GM21723 (cell line): Measurements from ENCODE around the gene CACNA1C.
"Not testable (repeated sequence)": the region's sequence is repeated elsewhere in the genome, so short reads cannot be mapped to it uniquely, and the experiment has no call there.

Experiments
- ATAC-seq: cut with Tn5 transposase; IDR thresholded peaks from one replicate; pipeline ENCODE4 v1.9.1; 2021; ENCODE audit warnings: mild to moderate bottlenecking, moderate library complexity; ENCODE audit not compliant: unreplicated experiment

Gene CACNA1C

GRCh38 chr12:2691006-2691344 lies 638.2 kb downstream of the CACNA1C start:
- ATAC-seq = peak; percentile 5

DNA sequence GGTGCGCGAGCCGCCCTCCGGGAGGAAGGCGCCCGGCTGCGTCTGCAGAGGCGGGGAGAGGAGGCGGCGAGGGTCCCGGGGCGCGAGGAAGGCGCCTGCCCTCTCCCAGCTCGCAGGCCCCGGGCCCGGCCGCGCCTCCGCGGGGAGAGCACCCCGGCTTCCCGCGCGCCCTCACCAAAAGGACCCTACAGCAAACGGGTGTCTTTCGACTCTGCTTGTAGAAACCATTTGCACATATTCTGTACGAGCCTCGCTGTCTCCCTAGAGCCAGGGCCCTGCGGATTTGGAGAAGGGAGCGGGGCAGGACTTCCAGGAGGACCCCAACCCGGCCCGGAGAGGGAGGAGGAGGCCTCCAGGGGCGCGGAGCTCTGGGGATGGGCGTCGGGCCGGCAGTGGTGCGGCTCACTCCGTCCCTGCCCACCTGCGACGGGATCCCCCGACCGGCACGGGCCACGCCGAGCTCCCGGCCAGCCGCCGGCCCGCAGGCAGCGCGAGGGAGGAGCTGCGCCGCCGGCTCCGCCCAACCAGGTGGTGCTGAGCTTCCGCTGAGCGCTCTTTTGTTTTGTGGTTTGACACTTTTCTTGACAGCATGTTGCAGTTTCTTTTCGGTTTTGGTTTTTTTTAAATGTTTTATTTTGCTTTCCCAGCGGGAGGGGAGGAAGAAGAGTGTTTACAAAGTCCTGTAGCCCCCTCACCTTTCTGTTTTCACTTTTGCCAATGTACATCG lies 638.7 kb downstream of the CACNA1C start:
- peak; percentile 91 for ATAC-seq

GRCh38 chr12:2692080-2692479 lies 639.3 kb downstream of the CACNA1C start:
- ATAC-seq = no peak

- no peak for ATAC-seq
Observed at GRCh38 chr12:2693244-2693860, 640.6 kb downstream of the CACNA1C start.

GRCh38 chr12:2693980-2694610 lies 641.3 kb downstream of the CACNA1C start:
- no peak for ATAC-seq

DNA sequence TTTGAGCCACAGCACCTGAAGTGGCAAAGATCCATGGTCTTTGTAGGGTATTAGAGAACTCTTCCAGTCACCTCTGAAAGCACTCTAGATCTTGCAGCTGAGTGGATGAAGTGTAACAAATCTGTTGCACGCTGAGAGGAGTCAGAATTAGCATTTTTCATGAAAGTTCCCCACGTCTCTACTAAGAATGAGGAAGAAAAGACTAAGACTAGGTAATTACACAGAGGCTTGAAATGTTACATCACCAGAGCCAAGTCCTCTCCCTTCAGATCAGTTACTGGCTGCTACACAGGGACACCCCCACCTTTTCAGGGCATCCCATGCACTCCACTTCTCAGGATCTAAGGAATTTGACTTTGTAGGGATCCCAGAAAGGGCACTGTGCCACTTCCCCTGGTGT lies 643.3 kb downstream of the CACNA1C start:
- no peak for ATAC-seq

GRCh38 chr12:2697057-2697800 lies 644.4 kb downstream of the CACNA1C start:
- ATAC-seq = no peak

GRCh38 chr12:2698566-2698965 lies 645.8 kb downstream of the CACNA1C start:
- ATAC-seq = no peak

DNA sequence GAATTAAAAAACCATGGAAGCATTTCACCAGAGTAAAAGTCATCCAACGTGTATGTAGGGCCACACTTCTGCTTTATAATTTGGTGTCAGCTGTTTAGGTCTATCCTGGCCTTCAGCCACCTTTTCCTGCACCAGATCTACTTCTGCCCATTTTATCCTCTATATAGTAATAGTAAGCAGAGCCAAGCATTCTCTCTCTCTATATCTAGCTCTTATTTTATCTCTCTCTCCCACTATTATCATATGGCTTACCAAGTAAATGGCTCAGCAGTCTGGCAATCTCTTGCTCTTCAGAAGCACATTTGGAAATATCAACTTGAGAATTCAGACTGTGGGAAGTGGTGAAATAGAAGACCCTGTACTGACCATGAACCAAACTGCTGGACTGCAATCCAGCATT lies 657.9 kb downstream of the CACNA1C start:
- no peak for ATAC-seq

DNA sequence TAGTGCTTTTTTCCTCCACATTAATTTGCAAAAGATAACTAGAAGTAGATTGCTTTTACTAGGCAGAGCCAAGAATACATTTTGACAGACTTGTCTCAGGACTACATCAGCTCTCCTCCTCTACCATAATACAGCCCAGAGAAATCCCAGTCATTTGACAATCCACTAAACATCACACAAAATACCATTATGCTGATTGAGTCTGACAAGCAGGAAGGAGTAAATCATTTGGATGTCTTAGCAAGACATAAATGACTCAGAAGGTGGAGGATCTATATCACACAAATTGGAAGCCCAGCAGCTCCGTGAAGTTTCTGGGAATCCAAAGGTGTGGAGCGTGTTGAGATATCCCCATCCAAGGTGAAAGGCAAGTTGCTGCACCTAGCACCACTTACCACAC lies 666.6 kb downstream of the CACNA1C start:
- no peak for ATAC-seq

GRCh38 chr12:2722806-2723205 lies 670.0 kb downstream of the CACNA1C start:
- ATAC-seq = no peak

DNA sequence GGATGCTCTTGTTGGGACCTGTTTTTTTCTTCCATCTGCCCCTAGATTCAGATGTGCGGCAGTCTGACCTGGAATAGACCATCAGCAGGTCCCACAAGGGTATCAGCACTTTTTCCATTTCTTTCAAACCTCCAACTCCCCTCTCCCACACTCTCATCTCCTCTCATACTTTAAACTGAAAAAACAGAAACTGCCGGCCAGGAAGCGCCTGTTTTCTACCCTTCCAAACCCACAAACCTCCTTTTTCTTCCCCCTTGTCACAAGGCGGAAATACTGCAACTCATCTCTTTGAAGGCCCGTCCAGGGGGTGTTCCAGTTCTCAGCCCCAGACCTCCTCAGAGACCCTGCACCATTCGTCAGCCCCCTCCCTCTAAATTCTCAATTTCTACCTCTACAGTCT lies 679.5 kb downstream of the CACNA1C start:
- ATAC-seq = no peak

DNA sequence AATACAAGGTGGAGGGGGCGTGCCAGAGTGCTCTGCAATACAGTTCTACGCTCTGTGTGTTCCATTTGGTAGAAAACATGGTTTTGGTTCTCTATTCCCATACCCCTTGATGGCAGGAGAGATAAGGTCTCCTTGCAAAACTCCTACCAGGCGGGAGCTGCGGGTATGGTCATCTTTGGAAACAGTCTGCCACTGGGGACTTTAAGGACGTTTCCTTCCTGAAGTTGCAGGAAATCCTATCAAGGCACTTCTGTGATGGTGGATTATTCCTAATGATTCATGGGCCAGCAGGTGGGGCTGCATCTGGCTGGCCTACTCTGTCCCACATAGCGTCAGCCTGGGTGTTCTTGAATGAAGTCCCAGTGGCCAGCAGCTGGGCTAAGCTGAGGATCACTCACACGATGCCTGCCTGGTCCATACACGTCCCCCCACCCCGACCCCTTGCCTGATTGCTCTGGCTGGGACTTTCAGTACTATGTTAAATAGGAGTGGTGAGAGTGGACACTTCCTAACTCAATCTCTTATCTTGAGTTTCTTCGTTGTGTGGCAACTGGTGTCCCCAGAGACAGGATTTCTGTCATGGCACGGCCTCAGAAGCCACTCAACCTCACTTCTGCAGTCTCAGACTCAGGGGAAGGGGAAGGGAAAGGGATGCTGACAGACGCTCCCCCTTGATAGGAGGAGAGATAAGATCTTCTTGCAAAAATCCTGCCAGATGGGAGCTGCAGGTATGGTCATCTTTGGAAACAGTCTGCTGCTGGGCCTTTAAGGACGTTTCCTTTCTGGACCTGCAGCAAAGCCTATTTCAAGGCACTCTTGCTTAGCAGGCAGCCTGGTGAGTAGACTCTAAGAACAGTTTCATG lies 680.9 kb downstream of the CACNA1C start:
- ATAC-seq = no peak

DNA sequence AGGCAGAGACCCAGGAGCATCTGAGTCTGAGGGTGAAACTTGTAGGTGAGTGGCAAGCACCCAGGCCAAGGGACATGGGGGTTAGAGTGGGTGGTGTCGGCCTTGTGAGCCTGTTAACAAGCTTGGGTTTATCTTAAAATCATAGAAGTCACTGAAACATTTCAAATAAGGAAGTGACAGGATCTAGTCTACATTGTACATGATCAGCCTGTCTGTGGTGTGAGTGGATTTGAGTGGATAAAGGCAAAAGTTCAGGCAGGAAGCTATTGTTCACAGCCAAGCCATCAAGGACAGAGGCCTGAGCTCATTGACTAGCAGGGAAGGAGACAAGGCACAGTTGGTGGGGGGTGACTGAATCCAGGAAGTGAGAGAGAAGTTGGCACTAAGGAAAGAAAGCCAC lies 682.6 kb downstream of the CACNA1C start:
- ATAC-seq = no peak

GRCh38 chr12:2737656-2738241 lies 685.0 kb downstream of the CACNA1C start:
- no peak for ATAC-seq

DNA sequence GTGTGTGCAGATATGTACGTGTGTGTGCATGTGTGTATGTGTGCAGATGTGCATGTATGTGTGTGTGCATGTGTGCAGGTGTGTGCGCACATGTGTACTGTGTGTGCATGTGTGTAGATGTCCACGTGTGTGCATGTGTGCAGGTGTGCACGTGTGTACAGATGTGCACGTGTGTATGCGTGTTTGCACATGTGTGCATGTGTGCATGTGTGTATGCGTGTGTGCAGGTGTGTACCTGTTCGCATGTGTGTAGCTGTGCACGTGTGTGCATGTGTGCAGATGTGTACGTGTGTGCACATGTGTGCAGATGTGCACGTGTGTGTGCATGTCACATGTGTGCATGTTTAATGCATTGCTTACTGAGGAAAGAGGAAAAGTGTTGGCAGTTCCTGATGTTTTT lies 686.3 kb downstream of the CACNA1C start:
- no peak for ATAC-seq

- no peak for ATAC-seq
Observed at GRCh38 chr12:2739832-2740641, 687.2 kb downstream of the CACNA1C start.

DNA sequence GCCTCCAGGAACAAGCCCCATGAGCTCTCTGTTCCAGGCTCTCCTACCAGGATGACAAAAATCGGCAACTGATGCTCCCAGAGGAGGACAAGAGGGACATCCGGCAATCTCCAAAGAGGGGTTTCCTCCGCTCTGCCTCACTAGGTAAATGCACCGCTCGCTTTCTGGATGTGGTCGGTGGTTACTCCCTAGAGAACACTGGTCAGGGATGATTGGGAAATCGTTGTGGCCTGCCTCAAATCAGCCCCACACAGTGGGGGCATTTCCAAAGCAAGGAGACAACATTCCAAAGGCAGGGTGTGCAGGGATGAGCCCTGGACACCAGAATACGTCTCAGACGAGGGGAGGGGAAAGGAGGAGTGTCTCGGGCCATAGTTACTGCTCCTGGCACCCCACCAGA lies 689.2 kb downstream of the CACNA1C start:
- ATAC-seq = not testable (repeated sequence)

GRCh38 chr12:2743478-2743877 lies 690.7 kb downstream of the CACNA1C start:
- ATAC-seq = no peak

DNA sequence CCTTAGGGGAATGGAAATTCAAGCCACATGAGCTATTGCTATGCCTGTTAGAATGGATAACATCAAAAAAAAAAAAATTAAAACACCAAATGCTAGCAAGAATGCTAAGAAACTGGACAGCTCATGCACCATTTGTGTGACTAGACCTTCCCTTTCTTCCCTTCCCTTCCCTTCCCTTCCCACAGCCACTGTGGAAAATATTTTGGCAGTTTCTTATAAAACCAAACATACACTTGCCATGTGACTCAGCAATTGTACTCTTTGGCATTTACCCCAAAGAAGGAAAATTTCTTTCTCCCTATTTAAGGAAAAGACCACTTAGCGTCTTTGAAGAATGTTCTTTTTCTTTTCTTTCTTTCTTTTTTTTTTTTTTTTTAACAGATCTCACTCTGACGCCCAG lies 692.9 kb downstream of the CACNA1C start:
- no peak for ATAC-seq
